ENCODE measurements around the gene CLSTN2.

The CLSTN2 gene

GRCh38 chr3:140089403-140090072 is 154.6 kb downstream of the CLSTN2 start:
- TF ChIP-seq POLR2AphosphoS5 (IDR thresholded peaks at IDR 0.05; ENCODE audit: low read depth, low read length) (no peak), FOXP2 (optimal IDR thresholded peaks at IDR 0.05; ENCODE audit: borderline replicate concordance, extremely low read depth, extremely low read length, insufficient read depth) (no peak), TAF1 (IDR thresholded peaks at IDR 0.05; ENCODE audit: borderline replicate concordance, insufficient read depth, low read length) (no peak), REST (IDR thresholded peaks at IDR 0.05; ENCODE audit: insufficient read depth in 1 of 2, low read depth in 2 of 2, low read length in 2 of 2) (no peak), SIN3A (IDR thresholded peaks at IDR 0.05; ENCODE audit: borderline replicate concordance, insufficient read depth, low read length) (no peak)

- TF ChIP-seq FOXP2 (optimal IDR thresholded peaks at IDR 0.05; ENCODE audit: borderline replicate concordance, extremely low read depth, extremely low read length, insufficient read depth): no peak
These were observed 156.2 kb downstream of the CLSTN2 start for GRCh38 chr3:140091143-140091542.

- TF ChIP-seq REST (IDR thresholded peaks at IDR 0.05; ENCODE audit: insufficient read depth in 1 of 2, low read depth in 2 of 2, low read length in 2 of 2) (no peak), POLR2AphosphoS5 (IDR thresholded peaks at IDR 0.05; ENCODE audit: low read depth, low read length) (no peak)
These were observed 158.0 kb downstream of the CLSTN2 start for GRCh38 chr3:140092848-140093536.

- TF ChIP-seq FOXP2 (optimal IDR thresholded peaks at IDR 0.05; ENCODE audit: borderline replicate concordance, extremely low read depth, extremely low read length, insufficient read depth) (no peak), TAF1 (IDR thresholded peaks at IDR 0.05; ENCODE audit: borderline replicate concordance, insufficient read depth, low read length) (no peak), SIN3A (IDR thresholded peaks at IDR 0.05; ENCODE audit: borderline replicate concordance, insufficient read depth, low read length) (no peak), POLR2AphosphoS5 (IDR thresholded peaks at IDR 0.05; ENCODE audit: low read depth, low read length) (no peak), REST (IDR thresholded peaks at IDR 0.05; ENCODE audit: insufficient read depth in 1 of 2, low read depth in 2 of 2, low read length in 2 of 2) (no peak)
These were observed 158.8 kb downstream of the CLSTN2 start for GRCh38 chr3:140093742-140094141.

- TF ChIP-seq SIN3A (IDR thresholded peaks at IDR 0.05; ENCODE audit: borderline replicate concordance, insufficient read depth, low read length): no peak
- no peak for TF ChIP-seq REST (IDR thresholded peaks at IDR 0.05; ENCODE audit: insufficient read depth in 1 of 2, low read depth in 2 of 2, low read length in 2 of 2)
These were observed 159.5 kb downstream of the CLSTN2 start for GRCh38 chr3:140094487-140094886.
